Inflammatory macrophage treated with lipopolysaccharide for 4 hours (primary cell): ENCODE results near the gene NRXN3.

Source experiments
- DNase-seq: peaks from one replicate; pipeline ENCODE4 v3.0.0-alpha.2; 2020

NRXN3 gene

DNA sequence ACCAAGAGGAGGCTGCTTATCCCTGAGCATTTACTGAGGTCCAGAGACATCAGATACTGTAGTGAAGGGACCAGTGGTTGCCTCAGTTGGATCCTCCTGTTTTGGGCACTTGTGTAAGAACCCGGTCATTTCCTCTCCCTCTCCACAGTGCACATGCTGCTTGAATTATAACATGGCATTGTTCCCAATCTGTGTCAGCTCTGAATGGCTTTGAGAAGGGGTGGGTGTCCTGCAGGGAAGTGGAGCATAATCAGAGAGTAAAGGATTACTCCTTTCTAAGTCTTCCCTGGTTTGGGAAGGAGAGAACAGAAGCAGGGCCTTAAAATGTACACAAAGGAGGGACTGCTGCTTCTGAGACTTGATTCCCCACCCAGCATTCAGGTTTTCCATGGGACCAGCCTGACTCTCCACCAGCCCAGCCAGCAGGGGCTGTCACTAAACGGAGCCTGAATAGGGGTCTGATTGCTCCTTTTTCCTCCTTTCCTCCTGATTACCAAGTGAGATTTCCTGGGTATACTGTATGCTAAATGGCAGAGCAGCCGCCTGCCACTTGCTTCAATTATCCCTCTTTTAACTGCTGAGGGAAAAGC, 78.4 kb downstream of the NRXN3 start:
- no peak for DNase-seq

DNA sequence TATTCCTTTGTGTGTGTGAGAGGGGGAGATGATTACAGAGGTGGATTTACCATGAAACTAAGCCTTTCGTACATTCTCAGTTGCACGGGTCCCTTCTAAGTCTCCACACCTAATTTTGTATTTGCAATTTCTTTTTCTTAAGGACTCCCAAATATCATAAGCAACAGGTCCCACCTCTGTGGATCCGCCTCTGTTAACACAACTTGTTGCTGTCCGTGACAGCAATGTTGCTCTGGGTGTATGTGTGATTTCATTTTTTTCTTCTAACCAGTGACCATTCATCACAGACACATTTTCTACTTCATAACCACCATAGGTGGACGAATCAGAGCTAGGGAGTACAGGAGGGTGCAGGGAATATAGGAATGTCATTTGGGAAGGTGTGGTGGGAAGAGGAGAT, 81.1 kb downstream of the NRXN3 start:
- no peak for DNase-seq

DNA sequence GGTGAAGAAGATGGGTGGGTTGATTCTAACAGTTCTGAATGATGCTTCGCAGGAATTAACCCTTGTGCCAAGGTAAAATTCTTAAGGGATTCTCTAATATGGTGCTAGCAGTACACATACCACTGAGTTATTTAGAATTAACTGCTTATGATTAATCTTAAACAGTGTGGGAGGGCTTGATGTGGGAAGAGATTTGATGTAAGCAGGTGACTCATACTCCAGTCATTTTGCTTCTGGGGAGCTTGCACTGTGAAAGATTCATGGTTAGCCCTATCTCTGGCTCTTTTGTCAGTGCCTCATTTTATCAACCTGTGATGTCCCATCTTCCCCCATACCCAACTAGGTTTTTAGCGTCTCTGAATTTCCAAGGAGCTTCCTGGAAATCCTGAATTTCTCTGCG, 83.8 kb downstream of the NRXN3 start:
- peak; percentile 36 for DNase-seq

DNA sequence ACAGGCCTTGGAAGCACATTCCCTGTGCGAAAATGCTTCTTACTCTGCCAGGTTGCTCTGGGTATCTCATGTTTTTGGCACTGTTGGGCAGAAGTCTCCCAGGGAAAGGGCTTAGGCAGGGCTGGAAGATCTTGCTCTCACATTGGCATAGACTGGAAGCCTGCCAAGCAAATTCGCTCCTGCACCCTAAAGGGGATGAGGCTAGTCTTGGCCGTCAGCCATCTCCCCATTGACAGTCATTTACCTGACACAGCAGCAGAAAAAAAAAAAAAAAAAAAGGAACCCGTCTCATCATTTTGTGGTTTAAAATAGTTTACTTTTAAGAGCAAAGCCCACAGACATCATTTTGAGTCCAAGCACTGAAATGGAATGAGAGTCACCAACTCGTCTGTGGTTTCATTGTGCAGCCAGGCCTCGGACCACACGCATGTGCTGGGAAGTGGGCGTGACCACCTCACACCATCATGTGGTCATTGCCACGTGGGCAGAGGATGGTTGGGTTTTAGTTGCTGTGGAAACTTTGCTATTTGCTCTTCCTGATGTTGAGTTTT, 84.8 kb downstream of the NRXN3 start:
- DNase-seq = peak; percentile 1

DNA sequence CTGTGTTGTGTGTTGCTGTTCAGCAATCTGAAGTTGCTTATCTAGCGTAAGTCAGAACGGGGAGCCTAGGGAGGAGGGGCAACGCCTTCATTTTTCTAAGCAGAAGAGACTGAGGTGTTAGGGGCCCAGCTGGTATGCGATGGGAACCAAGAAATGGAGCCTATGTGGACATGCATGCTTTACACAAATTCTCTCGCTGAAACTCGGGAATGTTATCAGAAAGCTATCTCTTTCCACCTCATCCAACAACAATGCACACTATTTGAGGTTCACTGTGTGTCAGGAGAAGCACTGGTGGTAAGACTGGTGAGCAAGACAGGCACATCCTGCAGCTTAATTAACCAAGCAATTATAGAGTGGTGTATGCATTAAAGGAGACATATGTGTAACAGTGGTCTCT, 89.7 kb downstream of the NRXN3 start:
- no peak for DNase-seq

DNA sequence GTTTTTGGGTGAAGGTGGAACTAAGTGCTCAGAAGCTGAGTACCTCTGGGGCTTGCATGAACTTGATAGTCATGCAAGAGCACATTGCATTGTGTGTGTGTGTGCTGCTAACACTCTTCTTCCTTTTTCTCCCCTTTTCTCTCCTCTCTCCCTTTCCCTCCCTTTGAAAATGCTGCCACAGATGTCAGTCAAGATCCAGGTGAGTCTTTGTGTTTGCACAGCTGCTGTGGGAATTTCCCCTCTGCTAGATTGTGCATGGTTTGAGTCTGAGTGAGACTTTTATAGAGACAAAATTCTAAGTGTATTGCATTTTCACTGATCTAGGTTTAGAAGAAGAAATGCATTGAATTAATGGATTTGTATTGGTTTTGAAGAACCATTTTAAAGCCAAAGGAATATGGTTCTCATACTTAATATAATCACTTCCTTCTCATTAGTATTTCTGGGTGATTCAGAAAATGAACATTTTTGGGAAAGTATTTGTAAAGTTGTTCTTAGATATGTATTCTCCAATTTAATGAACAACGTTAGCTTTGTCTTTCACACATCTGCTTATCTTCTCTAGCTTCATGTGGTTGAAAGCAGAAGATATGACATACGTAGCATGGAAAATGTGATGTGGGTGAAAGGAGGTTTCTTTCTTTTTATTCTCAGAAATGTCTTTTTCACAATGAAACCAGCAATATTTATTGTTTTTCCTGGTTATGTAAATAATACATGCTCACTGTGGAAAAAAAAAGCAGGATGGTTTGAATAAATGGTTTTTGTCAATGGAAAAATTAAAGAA, 108.5 kb downstream of the NRXN3 start:
- no peak for DNase-seq

DNA sequence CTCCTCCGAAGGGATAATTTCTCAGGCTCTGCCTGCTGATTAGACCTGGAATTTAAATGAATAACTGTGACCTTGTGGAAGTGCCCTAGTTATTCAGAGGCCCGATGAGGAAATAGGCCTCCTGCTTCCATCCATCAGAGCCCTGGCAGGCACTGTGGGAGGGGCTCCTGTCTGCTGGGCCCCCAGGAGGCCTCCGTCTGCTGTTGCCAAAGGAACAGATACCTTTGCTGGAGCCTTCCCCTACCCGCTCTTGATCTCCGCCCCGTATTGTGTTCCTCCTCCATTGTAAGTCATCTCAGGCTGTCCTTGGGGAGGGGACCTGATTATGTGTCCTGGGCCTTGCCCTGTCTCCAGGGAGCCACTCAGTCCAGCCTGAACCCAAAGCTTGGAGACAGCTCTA, 112.3 kb downstream of the NRXN3 start:
- no peak for DNase-seq

DNA sequence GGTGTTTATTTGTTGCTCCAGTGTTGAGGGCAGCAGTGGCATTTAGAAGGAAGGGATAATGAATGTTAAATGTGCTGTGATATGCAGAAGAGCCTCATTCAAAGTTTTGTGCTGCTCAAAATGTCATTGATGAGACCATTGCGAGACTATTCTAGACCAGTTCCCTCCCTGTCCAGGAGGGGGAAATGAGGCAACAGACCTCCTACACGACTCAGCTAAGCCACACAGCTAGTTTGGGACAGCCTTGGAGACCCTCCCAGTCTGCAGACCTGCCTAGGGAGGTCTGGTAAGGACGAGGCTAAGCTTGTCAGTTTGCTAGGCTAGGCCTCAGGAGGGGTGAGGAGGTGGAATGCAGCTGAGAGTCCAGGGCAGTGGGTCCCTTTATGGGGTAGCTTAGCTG, 116.0 kb downstream of the NRXN3 start:
- DNase-seq = no peak

DNA sequence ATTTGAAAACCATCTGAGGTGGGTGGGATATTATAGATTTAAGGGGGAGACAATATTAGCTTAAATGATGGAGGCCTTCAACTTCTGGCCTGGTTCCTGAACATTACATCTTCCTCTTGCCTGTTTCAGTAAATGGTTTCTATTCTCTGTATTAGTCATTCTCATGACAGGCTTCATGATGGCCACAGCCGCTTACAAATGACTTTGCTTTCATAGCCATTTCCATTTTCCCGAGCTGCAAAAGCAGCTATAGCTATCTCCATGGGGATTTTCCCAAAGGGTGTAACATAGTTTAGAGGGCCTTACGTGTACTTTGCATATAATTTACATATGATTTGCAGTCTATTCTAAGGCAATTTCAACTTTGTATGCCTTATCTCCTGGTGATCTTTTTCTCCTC, 121.8 kb downstream of the NRXN3 start:
- DNase-seq = peak; percentile 6

DNA sequence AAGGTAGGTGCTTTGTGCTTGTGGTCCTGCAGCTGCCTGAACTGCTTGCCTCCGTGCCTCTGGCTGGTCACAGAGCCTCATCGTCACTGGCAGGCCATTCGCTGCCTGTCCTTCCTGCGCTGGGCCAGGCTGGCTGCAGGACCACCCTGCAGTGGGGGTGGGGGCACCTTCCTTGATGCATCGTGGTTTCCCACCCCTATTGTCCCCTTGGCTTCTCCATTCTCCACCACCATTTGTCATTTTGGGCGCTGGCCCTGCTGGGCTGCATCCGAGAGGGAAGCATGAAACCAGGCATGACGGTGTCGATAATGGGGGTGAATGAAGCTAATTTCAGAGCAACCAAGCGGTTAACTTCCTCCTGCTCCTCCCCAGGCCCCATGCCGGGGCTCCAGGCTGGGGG, 127.7 kb downstream of the NRXN3 start:
- no peak for DNase-seq

DNA sequence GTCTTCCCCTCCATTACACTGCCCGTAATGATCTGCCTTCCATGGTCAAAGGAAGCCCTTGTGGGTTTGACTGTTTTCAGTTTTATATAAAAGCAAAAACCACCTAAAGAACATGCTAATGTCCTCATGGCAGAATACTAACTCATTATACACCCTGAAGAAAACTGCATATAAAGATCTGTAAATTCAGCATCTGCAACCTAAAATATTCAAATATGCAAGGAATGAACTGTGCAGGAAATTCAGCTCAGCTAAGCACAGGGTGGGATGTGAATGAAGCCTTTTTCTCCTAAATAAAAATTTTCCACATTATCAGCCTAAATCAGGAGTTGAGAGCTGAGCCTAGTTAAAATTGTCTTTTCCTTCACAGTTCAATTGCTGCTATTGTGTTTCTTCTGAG, 128.1 kb downstream of the NRXN3 start:
- no peak for DNase-seq

DNA sequence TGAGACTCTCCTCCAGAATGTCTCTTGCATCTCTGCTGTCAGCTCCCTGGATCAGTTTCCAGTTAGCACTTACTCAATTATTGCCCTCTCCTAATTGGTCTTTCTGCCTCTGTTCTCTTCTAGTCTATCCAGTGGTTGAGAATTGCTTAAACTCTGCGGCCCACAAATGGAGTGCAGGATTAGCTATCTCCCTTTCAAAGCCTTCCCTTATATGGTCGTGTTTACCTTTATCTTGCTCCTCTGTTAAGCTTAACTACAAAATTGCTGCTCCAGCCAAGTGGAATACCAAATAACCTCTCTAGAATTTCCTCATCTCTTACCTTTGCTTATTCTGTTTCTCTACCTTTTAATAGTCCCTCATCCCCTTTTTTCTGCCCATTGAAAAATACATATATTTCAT, 132.7 kb downstream of the NRXN3 start:
- DNase-seq = no peak

DNA sequence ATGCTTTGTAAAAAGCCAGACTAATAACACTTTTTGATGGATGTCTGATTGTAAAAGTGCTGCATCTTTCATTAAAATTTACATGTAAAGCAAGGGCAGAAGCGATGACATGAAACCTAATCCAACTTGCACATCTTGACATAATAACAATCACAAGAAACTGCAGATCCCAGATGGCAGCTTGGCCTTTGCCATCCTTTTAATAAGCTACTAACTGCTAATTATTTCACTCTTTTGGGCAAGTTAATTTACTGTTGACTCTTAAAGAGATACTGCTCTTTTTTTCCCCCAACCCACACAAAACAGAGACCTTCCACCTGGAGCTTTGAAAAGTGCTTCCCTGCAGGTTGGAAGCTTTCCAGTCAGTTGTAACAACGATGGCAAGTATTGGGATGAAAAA, 137.5 kb downstream of the NRXN3 start:
- DNase-seq = no peak

DNA sequence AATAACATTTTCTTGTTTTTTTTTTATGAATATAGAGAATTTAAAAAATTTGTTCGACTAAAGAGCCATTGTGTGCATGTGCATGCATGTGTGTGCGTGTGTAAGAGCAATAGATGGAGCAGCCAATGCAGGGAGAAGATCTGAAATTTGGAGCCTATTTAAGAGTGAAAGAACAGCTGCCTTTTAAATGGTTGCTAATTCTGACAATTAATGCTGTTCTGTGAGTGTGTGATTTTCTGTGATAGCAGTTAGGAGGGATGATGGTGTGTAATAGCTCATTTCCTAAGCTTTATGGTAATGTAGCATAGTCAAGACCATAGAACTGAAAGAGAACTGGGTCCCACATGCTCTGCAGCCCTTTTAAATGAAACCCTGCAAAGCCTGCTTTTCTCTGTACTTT, 137.9 kb downstream of the NRXN3 start:
- DNase-seq = no peak

DNA sequence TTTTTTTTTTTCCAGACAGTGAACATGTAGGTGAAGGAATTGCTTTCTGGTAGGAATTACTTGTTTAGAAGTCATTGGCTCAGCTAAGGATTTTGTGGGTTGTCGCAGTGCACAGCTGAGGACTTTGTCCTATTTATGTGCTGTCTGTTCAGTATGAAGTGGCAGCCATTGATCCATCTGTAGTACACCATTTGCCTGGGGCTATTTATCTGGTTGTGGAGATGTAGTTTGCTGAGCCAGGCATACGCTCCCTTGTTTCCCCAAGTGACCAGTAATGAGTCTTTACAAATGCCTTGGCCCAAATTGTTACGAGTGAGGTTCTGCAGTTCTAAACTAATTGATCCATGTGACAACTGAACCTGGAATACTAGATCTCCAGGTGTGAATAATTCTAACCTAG, 140.1 kb downstream of the NRXN3 start:
- no peak for DNase-seq

DNA sequence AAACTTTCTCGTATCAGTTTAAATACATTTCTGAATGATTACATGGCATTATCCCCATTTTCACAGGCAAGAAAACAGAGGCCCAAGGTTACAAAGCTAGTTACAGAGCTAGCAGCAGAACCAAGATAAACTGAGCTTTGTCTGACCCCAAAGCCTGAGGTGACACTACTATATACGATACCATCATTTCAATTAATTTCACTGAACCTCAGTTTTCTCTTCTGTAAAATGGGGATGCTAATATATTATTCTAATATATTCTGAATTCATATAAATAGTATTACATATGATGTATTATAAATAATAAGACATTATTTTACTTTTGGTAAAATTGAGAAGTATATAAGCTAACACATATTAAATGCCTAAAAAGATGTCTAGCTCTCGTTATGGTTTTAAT, 143.3 kb downstream of the NRXN3 start:
- no peak for DNase-seq

DNA sequence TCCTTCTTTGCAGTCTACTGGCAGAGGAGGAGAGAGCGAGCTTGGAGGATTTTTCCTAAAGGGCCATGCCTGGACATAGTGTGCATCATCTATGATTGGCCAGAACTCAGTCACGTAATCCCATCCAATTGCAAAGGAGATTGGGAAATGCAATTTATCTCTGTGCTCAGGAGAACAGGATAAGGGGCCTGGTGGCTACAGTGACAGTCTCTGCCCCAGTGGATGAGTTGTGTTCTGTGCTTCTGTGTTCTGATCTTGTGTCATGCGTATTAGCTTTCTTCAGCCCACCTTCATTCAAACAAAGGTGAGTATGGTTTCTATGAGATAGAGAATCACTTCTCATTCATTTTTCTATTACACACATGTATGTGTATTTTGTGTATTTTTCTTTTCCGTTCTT, 144.3 kb downstream of the NRXN3 start:
- DNase-seq = no peak

DNA sequence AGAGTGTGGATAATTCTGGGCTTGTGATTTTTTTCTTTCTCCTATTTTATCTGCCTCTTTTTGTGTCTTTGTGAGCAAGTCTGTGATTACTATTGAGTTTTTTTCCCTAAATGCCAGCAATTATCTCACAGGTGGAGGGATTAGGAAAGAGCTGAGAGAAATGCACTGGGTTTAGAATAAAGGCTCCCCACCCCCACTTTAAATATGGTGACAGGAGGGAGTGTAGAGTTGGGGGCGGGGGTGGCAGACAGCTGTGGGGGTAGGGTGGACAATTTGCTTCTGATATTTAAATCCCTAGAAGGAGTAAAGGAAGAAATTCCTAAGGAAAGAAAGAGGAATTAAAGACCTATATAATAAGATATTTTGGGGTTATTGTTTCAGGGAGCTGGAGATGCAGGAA, 145.9 kb downstream of the NRXN3 start:
- DNase-seq = no peak

DNA sequence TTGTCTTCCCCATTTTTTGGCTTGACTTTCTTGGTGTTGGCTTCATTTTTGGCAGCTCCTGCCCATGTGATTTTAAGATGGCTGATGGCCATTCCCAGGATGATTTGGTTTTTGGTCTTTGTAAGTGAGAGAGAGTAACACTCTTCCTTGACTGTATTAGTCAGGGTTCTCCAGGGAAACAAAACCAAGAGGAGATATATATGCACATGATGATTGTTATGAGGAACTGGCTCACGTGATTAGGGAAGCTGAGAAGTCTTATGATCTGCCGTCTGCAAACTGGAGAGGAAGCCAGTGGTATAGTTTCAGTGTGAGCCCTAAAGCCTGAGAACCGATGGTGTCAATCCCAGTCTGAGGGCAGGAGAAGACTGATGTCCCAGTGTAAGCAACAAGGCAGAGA, 146.6 kb downstream of the NRXN3 start:
- DNase-seq = peak; percentile 78

DNA sequence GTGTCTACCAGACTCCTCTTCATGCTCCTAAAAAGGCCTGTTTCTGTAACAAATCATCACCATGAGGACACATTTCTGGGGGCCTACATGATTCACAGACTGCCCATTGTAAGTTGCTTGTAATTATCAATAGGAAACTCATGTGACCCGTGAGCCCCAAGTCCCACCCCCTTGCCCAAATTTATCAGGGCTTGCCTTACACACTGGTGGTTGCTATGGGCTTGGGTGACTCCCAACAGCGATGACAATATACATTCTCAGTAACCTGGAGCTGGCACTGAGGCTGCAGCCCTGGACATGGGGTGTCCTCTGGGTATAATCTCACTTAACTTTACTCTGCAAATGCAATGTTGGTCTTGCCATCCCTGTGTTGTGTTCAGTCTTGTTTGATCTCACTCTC, 149.2 kb downstream of the NRXN3 start:
- no peak for DNase-seq

DNA sequence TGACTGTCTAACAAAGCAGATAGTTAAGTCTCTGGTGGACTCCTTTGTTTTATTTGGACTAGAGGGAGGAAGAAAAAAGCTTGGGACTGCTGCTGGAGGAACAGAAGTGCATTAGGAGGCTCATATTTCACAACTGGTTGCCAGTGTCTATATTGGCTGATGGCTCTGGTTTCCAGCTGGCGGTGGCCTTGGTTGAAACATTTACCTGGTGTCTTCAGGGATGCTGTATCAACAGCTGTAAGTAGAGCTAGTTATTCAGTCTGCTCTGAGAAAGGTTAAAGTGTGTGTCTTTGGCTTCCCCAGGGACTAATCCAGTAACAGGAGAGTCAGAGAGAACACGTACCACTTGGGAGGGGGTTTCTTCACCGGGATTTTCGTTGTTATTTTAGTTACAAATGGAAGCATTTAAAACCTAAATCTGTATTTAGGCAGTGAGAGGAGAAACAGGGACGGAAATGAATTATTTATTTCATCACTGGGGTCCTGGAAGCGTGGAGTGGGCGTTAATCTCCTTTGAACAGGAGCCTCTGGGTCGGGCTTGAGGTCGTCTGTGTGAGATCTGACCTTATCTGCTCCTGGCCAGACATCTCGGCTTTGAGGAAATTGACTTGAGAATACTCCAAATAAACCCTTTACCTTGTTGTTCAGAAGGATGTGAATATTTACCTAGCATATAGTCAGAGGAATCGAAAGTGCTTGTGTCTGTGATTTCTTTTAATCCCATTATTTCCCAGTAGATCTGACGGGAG, 149.9 kb downstream of the NRXN3 start:
- DNase-seq = no peak

DNA sequence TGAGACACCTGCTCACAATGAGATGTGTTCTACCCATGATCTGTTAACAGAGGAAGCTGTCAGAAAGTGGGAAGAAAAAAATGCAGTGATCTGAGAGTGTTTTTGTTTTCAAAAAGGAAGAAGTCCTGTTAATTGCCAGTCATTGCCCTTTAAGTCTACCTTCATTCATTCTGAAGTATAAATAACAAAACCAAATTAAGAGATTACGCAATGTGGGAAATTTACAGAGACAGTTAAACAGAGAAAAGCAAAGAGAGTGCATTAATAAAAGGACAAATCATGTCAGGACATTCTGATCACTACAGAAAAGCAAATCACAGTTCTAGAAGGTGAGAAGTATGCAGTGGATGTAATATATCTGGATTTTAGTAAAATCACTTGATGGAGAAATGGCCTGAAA, 154.2 kb downstream of the NRXN3 start:
- DNase-seq = no peak

DNA sequence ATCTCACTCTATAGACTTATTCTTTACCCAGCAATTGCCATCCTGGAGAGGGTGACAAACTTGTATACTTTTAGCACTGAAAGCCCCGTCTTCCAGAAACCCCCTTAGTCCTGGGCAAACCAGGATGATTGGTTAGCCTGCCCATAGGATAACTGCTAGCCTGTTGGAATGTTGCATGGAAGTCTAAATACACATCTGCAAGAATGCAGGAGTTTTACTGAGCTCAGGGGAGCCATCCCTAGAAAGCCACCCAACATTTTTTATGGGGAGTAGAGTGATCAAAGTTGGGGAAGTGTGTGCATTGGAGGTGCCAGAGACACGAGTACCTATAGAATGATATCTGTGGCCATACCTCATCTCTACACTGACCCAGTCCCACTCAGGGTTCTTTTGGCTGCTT, 155.7 kb downstream of the NRXN3 start:
- no peak for DNase-seq
